GM08714 (cell line): ENCODE data around the gene MOB3A.

ENCODE experiments used
- H3K4me3 ChIP-seq: fragments of 200-500 bp; sonication (Bioruptor generic); 2 replicates; pipeline ENCODE4 v1.5.1; 2014; ENCODE audit warnings: mild to moderate bottlenecking, low read length, inconsistent platforms
- ZNF274 ChIP-seq: IDR thresholded peaks from 2 replicates; pipeline ENCODE4 v1.6.1; 2012; ENCODE audit warnings: mild to moderate bottlenecking, low read depth, low read length

MOB3A gene

GRCh38 chr19:2055931-2056836 is 39.9 kb downstream of the MOB3A start:
- no peak overlapping the region; the same call in 1 of the 2 replicates for H3K4me3 ChIP-seq
- TF ChIP-seq ZNF274, result no peak

- TF ChIP-seq ZNF274, result no peak
- H3K4me3 ChIP-seq, result no peak overlapping the region
Measured at GRCh38 chr19:2054763-2055162, 41.4 kb downstream of the MOB3A start.

- TF ChIP-seq ZNF274, result no peak
- H3K4me3 ChIP-seq, result no peak overlapping the region
Measured at GRCh38 chr19:2053601-2054389, 42.3 kb downstream of the MOB3A start.

GRCh38 chr19:2051773-2052704 is 44.1 kb downstream of the MOB3A start:
- TF ChIP-seq ZNF274, result no peak
- H3K4me3 ChIP-seq, result peak overlapping the region; percentile 32; the same call in 1 of the 2 replicates

- H3K4me3 ChIP-seq, result peak within 1 kb of the TSS; percentile 82
- TF ChIP-seq ZNF274, result no peak
Measured at GRCh38 chr19:2050991-2051772, 44.9 kb downstream of the MOB3A start, which contains the start of gene MKNK2. TSS of gene MKNK2 (minus strand) at chr19:2051244. CDS start at chr19:2050851, 393 bp downstream.

- TF ChIP-seq ZNF274, result no peak
- H3K4me3 ChIP-seq, result peak overlapping the region; percentile 82
Measured at GRCh38 chr19:2050349-2050990, 45.7 kb downstream of the MOB3A start.

GRCh38 chr19:2049741-2050348 is 46.3 kb downstream of the MOB3A start:
- peak overlapping the region; percentile 82 for H3K4me3 ChIP-seq
- no peak for TF ChIP-seq ZNF274

GRCh38 chr19:2048959-2049740 is 47.0 kb downstream of the MOB3A start:
- peak overlapping the region; percentile 82 for H3K4me3 ChIP-seq
- no peak for TF ChIP-seq ZNF274

- peak overlapping the region; percentile 82; the same call in 1 of the 2 replicates for H3K4me3 ChIP-seq
- TF ChIP-seq ZNF274, result no peak
Measured at GRCh38 chr19:2048104-2048958, 47.8 kb downstream of the MOB3A start.

GRCh38 chr19:2047449-2048103 is 48.5 kb downstream of the MOB3A start:
- no peak for TF ChIP-seq ZNF274
- H3K4me3 ChIP-seq, result no peak overlapping the region
